Ectodermal cell (in vitro differentiated cells): Measurements from ENCODE around the gene SATB2.

Source experiments
- H3K27ac ChIP-seq: 2 replicates; pipeline ENCODE4 v1.7.0; 2013; ENCODE audit warnings: mild to moderate bottlenecking, low read depth, low read length; ENCODE audit not compliant: insufficient read depth, poor library complexity, severe bottlenecking
- H3K27me3 ChIP-seq: 2 replicates; pipeline ENCODE4 v1.7.0; 2013; ENCODE audit warnings: mild to moderate bottlenecking, low read length; ENCODE audit not compliant: insufficient read depth, control insufficient read depth, poor library complexity, severe bottlenecking
- H3K36me3 ChIP-seq: one replicate; pipeline ENCODE4 v1.7.0; 2013; ENCODE audit warnings: low read length; ENCODE audit not compliant: control insufficient read depth, insufficient read depth
- H3K4me1 ChIP-seq: one replicate; pipeline ENCODE4 v1.7.0; 2013; ENCODE audit warnings: low read length; ENCODE audit not compliant: control insufficient read depth, insufficient read depth
- H3K4me3 ChIP-seq: 2 replicates; pipeline ENCODE4 v1.7.0; 2013; ENCODE audit warnings: low read depth, low read length, control low read depth; ENCODE audit not compliant: insufficient read depth
- H3K9me3 ChIP-seq: 2 replicates; pipeline ENCODE4 v1.7.0; 2013; ENCODE audit warnings: mild to moderate bottlenecking, low read length, moderate library complexity; ENCODE audit not compliant: control insufficient read depth
- WGBS, 2 experiments: methylation state at CpG; one replicate each; pipeline ENCODE4 v1.1.7; 2013; ENCODE audit warnings: missing lambda C conversion rate in 2 of 2; 5-methylcytosine and 5-hydroxymethylcytosine counted together

Gene SATB2

DNA sequence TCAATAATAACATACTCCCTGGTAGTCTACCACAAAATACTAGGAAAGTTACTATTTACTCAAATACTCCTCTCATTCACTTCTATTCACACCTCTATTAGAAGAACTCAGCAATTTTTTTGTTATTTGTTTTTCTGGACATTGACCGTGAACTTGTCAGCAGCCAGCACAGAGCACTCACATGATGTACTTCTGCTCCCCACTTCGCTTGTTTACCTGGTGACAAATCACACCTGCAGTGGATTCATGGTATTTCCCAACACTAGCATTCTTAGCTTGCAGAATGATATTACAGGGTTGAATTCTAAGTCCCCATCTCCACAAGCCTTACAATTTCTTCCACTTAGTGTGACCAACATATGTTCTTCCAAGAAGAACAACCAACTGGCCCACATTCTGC, 238.2 kb downstream of the SATB2 start:
- H3K9me3 ChIP-seq: no peaks in the 10 kb centered on the region
- 95% methylated on average over 2 of the region's 2 CpGs for WGBS, 2 experiments
- H3K4me1 ChIP-seq: no peaks in the 10 kb centered on the region

More for the DNA sequence above, 238.2 kb downstream of the SATB2 start:
- Histone ChIP-seq H3K27me3 (no peaks in the 10 kb centered on the region), H3K36me3 (no peaks in the 10 kb centered on the region), H3K4me3 (no peak overlapping the region), H3K27ac (no peak overlapping the region)
